ENCODE results near the gene FOXP1. TPM values are rescaled to one million over a fixed set of nuclear protein-coding genes. Genes with fewer than 3 reads are reported as not detected.

The FOXP1 gene
- total and polyA plus RNA-seq, 2 of the 13 experiments (the other 11 are each of a cell fraction or from before 2014, with no cell fraction given) = 40.4 to 59.0 TPM

- TF ChIP-seq ZNF816 (CRISPR knock-in tag; IDR thresholded peaks at IDR 0.05; ENCODE audit: borderline replicate concordance) = no peak
- no peak for TF ChIP-seq ZNF713 (CRISPR knock-in tag; IDR thresholded peaks at IDR 0.05)
- no peak for TF ChIP-seq DNMT3B (CRISPR knock-in tag; conservative IDR thresholded peaks at IDR 0.05)
- no peak; the same call in 1 of the 2 replicates for TF ChIP-seq ZBTB7A (CRISPR knock-in tag; IDR thresholded peaks at IDR 0.05)
- no peak for TF ChIP-seq DBP (CRISPR knock-in tag; IDR thresholded peaks at IDR 0.05; ENCODE audit: not compliant biosample characterization)
- no peak; the same call in 1 of the 2 replicates for TF ChIP-seq GMEB1 (CRISPR knock-in tag; IDR thresholded peaks at IDR 0.05; ENCODE audit: borderline replicate concordance)
- peak; percentile 89 for TF ChIP-seq SAP130 (CRISPR knock-in tag; IDR thresholded peaks at IDR 0.05; ENCODE audit: low read depth)
- TF ChIP-seq KMT2A (CRISPR knock-in tag; IDR thresholded peaks at IDR 0.05) = peak; percentile 70; the same call in 1 of the 2 replicates
- no peak for TF ChIP-seq ZNF770 (CRISPR knock-in tag; IDR thresholded peaks at IDR 0.05)
- TF ChIP-seq SMAD3 (CRISPR knock-in tag; IDR thresholded peaks at IDR 0.05) = peak; percentile 66; the same call in 1 of the 2 replicates
- no peak for TF ChIP-seq ZNF329 (CRISPR knock-in tag; IDR thresholded peaks at IDR 0.05; ENCODE audit: low read depth)
- TF ChIP-seq ZNF33A (CRISPR knock-in tag; IDR thresholded peaks at IDR 0.05; ENCODE audit: borderline replicate concordance) = no peak
- TF ChIP-seq CBFB (CRISPR knock-in tag; IDR thresholded peaks at IDR 0.05) = no peak
- peak; percentile 96 for TF ChIP-seq FOXO1 (CRISPR knock-in tag; IDR thresholded peaks at IDR 0.05)
- no peak for TF ChIP-seq DZIP1 (CRISPR knock-in tag; IDR thresholded peaks at IDR 0.05)
- no peak for TF ChIP-seq TCF12 (IDR thresholded peaks at IDR 0.05)
- TF ChIP-seq TCF12 (CRISPR knock-in tag; IDR thresholded peaks at IDR 0.05) = peak; percentile 32; the same call in 1 of the 2 replicates
- peak; percentile 63 for TF ChIP-seq ZEB1 (IDR thresholded peaks at IDR 0.05; ENCODE audit: insufficient replicate concordance, low read depth)
- TF ChIP-seq FOXK1 (CRISPR knock-in tag; IDR thresholded peaks at IDR 0.05; ENCODE audit: borderline replicate concordance, low read depth) = peak; percentile 65; the same call in 1 of the 2 replicates
- TF ChIP-seq ZHX1 (CRISPR knock-in tag; IDR thresholded peaks at IDR 0.05; ENCODE audit: low read depth) = no peak
- TF ChIP-seq WIZ (CRISPR knock-in tag; IDR thresholded peaks at IDR 0.05) = no peak
Observed at GRCh38 chr3:71152892-71153265, 430.6 kb downstream of the FOXP1 start (continued).
